HG02610 (cell line): ENCODE data around the gene EDEM2.
A peak's percentile ranks its signal among the peaks of the same experiment; 100 is the strongest.
"Not testable (repeated sequence)": the region's sequence is repeated elsewhere in the genome, so short reads cannot be mapped to it uniquely, and the experiment has no call there.

Source experiments
- ATAC-seq: cut with Tn5 transposase; IDR thresholded peaks from one replicate; pipeline ENCODE4 v1.9.1; 2021; ENCODE audit warnings: mild to moderate bottlenecking, moderate library complexity; ENCODE audit not compliant: unreplicated experiment

The EDEM2 gene

DNA sequence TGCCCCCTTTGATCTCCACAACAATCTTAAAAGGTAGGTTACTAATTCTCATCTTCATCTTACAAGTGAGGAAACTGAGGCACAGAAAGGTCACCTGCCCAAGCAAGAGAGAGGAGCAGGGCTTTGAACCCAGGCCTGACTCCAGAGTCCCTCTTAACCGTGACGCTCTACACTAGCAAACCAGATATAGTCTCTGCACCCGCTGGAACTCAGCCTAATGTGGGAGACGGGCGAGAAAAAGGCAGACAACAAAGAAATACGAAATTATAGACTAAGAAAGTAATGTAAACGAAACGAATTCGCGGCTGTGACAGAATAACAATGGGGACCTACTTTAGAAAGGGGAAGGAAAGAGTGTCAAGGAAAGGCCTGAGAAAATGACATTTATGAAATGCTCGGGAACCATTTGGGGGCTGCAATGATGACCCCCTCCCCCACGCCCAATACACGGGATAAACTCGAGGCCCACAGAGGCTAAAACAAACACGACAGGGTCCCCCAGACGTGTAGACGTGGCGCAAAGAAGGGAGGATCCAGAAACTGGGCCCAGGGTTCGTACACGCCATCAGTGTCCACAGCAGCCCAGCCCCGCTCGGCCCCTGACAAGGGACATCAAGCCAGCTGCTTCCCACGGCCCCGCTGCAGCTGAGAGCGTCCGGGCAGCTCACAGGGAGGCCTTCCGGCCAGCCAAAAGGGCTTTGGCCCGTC lies 55.2 kb downstream of the EDEM2 start:
- peak; percentile 10 for ATAC-seq

DNA sequence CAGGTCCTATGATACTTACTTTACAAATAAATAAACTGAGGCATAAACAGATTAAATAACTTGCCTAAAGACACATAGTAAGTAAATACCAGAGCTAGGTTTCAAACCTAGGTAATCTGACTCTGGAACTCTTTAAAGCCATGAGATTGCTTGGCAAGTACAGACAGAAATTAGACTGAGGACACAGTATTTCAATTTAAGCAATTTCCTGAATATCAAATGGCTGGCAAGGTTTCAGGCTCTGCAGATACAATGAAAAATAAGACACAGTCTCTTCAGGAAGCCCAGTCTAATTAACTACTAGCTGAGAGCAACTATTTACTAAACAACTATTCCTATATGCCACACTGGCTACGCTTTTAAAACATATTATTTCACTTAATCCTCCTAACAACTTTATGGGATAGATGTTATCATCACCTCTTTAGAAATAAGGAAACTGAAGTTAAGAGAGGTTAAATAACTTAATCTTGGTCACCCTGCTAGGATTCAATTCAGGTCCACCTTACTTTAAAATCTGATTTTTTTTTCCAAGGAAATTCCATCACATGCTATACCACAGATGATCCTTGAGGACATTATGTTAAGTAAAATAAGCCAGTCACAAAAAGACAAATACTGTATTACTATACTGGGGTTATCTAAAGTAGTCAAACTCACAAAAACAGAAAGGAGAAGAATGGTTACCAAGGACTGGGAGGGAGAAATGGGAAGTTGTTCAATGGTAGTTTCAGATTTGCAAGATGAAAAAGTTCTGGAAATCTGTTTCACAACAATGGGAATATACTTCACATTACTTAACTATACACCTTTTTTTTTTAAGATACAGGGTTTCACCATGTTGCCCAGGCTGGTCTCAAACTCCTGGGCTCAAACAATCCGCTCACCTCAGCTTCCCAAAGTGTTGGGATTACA lies 58.6 kb downstream of the EDEM2 start:
- no peak for ATAC-seq

DNA sequence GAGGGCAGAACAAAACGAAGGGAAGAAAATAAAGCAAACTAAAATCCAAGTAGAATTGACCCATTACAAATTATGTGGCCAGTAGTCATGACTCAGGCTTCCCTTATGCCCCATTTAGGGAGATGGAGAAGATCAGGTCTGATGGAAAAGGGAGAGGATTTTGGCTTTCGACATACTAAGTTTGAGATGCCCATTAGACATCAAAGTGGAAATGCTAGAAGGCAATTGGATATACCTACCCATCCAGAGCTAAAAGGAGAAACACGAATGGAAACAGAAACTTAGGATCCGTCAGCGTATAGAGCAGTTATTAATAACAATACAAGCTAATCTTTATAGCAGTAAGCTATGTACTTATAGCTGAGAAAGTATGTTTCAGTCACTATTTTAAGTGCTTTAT lies 59.3 kb downstream of the EDEM2 start:
- ATAC-seq = no peak

DNA sequence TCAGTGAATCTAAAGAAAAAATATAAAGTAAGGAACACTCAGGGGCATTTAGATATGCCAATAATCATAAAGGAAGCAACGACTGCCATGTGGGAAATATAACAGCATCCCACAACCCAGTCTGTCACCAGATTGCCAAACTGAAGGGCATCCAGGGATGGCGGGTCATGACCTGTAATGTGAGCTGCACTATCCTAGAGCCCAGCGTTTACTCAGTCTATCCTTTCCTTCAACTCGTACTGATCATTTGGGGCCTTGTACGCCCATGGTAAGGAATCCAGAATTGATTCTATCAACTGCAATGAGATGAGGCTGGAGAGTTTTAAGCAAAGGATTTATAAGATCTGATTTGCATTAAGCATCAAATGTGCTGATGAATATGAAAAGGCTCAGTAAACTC lies 59.8 kb downstream of the EDEM2 start:
- no peak for ATAC-seq

DNA sequence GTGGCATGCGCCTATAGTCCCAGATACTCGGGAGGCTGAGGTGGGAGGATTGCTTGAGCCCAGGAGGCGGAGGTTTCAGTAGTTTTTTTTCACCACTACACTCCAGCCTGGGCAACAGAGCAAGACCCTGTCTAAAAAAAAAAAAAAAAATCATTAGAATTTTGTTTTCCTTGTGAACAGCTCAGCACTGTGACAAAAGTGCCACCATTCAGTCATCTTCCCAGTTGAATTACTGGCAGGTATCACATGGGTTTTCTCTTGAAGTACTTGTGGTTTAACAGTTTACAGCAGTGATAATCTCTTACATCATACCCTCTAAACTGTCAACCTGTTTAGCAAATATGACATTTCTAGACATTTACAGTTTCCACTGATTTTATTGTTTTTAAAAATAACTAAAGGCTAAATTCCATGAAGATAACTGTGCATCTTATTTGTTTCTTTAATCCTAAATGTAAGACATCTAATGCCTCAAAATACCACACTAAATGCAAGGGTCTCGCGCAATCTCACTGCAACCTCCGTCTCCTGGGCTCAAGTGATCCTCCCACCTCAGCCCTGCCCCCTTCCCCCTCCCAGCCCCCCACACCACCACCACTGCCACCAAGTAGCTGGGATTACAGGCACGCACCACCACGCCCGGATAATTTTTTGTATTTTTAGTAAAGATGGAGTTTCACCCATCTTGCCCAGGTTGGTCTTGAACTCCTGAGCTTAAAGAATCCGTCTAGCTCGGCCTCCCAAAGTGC lies 61.5 kb downstream of the EDEM2 start:
- no peak for ATAC-seq

DNA sequence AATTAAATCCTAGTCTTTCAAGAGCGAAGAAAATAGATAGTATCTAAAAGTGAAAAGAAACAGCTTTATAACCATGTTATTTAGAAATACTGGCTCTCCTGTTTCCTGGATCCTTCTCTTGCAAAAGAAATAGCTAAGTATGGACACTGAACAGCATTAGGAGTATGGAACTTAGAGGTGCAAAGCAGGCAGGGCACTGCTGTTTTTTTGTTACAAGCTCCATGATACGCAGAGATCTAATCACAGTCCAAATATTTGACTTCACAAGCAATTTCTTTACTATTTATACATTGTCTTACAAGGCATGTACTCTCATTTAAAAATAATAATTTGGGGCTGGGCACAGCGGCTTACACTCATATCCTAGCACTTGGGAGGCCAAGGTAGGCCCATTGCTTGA lies 62.1 kb downstream of the EDEM2 start:
- ATAC-seq = no peak

DNA sequence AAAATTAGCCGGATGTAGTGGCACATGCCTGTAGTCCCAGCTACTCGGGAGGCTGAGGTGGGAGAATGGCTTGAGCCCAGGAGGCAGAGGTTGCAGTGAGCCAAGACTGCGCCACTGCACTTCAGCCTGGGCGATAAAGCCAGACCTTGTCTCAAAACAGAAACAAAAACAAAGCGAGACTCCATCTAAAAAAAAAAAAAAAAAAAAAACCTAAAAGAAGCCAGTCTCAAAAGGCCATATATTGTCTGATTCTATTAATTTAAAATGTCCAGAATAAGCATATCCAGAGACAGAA lies 66.8 kb downstream of the EDEM2 start:
- ATAC-seq = not testable (repeated sequence)

DNA sequence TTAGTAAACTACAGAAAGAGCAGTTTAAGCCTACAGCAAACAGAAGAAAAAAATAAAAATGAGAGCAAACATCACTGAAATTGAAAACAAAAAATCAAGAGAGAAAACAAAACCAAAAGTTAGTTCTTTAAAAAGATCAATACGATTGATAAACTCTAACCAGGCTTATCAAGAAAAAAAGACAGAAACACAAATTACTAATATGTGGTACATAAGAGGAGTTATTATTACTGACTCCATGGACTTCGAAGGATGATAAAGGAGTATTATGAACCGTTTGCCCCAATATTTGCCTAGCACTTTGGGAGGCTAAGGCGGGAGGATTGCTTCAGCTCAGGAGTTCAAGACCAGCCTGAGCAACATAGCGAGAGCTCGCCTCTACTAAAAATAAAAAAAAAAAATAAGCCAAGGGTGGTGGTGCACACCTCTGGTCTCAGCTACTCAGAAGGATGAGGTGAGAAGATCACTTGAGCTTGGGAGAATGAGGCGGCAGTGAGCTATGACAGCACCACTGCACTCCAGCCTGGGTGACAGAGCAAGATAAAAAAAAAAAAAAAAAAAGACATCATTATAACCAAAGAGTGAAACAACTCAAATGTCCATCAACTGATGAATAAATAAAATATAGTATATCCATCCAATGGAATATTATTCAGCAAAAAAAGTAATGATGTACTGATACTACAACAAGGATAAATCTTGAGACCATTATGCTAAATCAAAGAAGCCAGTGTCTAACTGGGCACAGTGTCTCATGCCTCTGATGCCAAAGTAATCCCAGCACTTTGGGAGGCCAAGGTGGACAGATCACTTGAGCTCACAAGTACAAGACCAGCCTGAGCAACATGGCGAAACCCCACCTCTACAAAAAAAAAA lies 67.4 kb downstream of the EDEM2 start:
- ATAC-seq = no peak

DNA sequence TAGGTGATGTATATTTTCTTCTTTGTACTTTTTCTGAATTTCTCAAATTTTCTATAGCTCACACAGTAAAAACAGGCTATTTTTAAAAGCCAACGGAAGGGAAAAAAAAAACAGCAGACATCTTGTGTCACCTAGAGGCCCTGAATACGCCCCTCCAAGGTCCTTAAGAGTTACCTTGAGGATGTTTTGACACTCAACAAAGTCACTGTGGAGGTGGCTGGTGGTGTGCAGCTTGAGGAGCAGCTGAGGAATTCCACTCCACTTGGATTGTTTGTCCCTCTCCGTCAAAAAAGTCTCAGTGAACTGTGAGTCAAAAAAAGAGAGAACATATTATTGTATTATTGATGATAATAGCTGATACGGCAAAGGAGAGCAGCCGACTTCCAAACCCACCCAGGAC lies 69.3 kb downstream of the EDEM2 start:
- ATAC-seq = no peak

DNA sequence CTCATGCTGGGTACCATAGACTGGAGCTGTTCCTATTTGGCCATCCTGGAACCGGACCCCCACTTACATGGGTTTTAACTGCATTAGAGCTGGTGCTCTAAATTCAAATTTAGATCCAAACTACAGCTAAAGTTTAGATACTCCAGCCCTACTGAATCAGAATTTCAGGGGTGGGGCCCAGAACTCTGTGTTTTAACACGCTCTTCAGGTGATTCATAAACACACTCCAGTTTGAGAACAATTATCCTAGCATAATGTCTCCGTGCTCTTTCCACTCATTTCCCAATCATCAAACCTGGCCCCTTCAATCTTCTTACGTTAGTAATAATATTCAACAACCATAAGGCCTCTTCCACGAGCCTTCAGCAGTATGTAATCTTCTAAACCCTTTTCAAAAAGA lies 69.8 kb downstream of the EDEM2 start:
- ATAC-seq = no peak

DNA sequence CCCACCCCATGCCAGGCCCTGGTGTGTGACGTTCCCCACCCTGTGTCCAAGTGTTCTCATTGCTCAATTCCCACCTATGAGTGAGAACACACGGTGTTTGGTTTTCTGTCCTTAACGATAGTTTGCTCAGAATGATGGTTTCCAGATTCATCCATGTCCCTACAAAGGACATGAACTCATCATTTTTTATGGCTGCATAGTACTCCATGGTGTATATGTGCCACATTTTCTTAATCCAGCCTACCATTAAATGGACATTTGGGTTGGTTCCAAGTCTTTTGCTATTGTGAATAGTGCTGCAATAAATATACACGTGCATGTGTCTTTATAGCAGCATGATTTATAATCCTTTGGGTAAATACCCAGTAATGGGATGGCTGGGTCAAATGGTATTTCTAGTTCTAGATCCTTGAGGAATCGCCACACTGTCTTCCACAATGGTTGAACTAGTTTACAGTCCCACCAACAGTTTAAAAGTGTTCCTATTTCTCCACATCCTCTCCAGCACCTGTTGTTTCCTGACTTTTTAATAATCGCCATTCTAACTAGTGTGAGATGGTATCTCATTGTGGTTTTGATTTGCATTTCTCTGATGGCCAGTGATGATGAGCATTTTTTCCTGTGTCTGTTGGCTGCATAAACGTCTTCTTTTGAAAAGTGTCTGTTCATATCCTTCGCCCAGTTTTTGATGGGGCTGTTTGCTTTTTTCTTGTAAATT lies 75.5 kb downstream of the EDEM2 start:
- ATAC-seq = not testable (repeated sequence)

DNA sequence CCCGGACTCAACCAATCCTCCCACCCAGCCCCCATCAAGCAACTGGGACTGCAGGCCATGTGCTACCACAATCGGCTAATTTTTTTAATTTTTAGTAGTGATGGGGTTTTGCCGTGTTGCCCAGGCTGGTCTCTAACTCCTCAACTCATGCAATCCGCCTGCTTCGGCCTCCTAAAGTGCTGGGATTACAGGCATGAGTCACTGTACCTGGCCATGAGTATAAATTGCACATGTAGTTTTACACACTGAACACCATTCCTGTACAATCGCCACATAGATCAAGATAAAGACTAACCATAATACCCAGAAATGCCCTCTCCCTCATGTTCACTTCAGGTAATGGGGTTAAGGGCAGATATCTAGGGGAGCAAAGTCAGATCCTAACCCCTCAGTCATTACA lies 80.9 kb downstream of the EDEM2 start:
- no peak for ATAC-seq
